Prostate gland (tissue), 2 donors: ENCODE measurements around the gene CEP41.

ENCODE experiments used
- POLR2A ChIP-seq: fragments of 450-650 bp; IDR thresholded peaks from one replicate; pipeline ENCODE4 v1.6.1; 2016; ENCODE audit warnings: antibody characterized with exemption, mild to moderate bottlenecking
- POLR2AphosphoS5 ChIP-seq: sonication (generic); formaldehyde crosslinking; IDR thresholded peaks from one replicate; pipeline ENCODE4 v1.6.1; 2017; ENCODE audit warnings: antibody characterized with exemption
- TF ChIP-seq, protein P1 (sequence below), 4 experiments: fragments of 200-600 bp in 2 of 4; fragments of 450-650 bp in 2 of 4; sonication (generic) in 2 of 4; IDR thresholded peaks; 1 replicate in 3 of 4; 2 replicates in 1 of 4; pipeline ENCODE4 v1.5.1; 2016 to 2019; ENCODE audit warnings: antibody characterized with exemption in 4 of 4, mild to moderate bottlenecking in 2 of 4, moderate library complexity in 2 of 4

DNA sequence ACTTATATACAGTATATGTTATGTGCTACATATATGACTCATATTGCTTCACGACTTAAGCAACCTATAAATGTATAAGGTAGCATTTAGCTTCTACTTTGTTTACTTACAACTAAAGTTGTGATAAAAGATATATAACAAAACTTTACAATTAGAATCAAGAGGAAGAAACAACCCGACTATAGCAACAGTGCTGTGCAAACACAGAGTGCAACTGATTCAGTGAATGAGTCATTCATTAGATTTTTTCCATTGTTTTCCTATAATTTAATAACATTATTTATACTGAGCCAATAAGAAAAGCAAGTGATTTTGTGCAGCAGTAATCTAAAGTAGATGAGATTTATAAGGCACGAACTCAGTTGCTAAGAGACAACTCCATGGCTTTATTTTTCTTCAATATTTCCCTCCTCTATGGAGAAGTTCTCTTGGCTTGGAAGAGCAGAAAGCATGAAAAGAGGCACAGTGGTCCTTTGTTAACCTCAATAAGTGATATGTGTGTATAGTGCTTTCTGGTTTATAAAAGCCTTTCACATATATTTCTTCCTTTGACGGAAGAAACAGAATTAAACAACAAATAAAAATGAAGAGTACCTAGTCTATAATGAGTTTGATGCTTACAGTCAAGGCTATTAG, 19.8 kb downstream of the CEP41 start:
- TF ChIP-seq, protein P1, sequence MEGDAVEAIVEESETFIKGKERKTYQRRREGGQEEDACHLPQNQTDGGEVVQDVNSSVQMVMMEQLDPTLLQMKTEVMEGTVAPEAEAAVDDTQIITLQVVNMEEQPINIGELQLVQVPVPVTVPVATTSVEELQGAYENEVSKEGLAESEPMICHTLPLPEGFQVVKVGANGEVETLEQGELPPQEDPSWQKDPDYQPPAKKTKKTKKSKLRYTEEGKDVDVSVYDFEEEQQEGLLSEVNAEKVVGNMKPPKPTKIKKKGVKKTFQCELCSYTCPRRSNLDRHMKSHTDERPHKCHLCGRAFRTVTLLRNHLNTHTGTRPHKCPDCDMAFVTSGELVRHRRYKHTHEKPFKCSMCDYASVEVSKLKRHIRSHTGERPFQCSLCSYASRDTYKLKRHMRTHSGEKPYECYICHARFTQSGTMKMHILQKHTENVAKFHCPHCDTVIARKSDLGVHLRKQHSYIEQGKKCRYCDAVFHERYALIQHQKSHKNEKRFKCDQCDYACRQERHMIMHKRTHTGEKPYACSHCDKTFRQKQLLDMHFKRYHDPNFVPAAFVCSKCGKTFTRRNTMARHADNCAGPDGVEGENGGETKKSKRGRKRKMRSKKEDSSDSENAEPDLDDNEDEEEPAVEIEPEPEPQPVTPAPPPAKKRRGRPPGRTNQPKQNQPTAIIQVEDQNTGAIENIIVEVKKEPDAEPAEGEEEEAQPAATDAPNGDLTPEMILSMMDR (IDR thresholded peaks at IDR 0.05): no peak
- TF ChIP-seq POLR2A (no peak), POLR2AphosphoS5 (no peak)
